B cell (primary cell): ENCODE data around the gene PCDHGB5.

Experiments used
- CTCF ChIP-seq: fragments of 200-600 bp; IDR thresholded peaks from one replicate; pipeline ENCODE4 v1.8.0; 2022; ENCODE audit warnings: antibody characterized with exemption, mild to moderate bottlenecking
- EZH2 ChIP-seq: IDR thresholded peaks from 2 replicates; pipeline ENCODE4 v1.6.1; 2012; ENCODE audit warnings: borderline replicate concordance, low read depth, mild to moderate bottlenecking, moderate library complexity, low read length; ENCODE audit not compliant: insufficient read depth, poor library complexity, severe bottlenecking

GRCh38 chr5:141389153-141390042, 8.3 kb upstream of the PCDHGB5 start:
- TF ChIP-seq CTCF (no peak), EZH2 (no peak)
